Measurements from ENCODE around the gene ZBTB7C.

Gene ZBTB7C

DNA sequence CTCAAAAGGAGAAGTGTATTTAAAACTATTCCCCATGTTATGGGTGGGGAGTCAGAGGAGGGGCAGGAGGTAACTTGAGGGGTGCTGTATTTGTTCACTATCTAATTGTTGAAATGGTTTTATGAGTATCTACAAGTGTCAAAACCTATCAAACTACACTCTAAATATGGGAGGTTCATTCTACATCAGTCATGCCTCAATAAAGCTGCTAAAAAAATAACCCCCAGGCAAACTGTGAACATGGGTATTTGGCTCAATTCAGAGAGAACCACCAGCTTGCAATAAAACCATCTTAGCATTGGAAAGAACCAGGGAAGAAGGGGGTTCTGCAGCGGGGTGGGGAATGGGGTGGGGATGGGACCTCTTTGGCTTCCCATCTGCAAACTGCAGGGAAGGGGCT is 302.7 kb downstream of the ZBTB7C start:
- no peak for DNase-seq

GRCh38 chr18:48105317-48105716 is 303.9 kb downstream of the ZBTB7C start:
- DNase-seq = no peak

DNA sequence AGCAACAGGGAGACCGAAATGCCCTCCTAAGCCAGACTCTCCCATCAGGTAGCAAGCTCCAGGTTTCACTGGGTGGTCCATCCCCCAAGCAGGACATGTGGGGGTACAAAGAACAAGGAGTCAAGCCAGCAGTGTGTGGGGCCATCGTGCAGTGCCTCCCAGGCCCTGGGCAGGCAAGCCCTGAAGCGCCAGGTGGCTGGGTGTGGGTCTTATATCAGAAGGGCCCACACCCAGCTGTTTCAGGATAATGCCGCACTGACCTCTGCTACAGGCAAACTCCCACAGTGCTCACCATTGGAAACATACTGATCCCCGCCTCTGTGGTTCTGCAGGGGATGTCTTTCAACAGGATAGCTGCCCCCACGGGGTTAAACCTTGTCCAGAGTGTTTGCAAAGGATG is 304.5 kb downstream of the ZBTB7C start:
- DNase-seq = peak; percentile 25

DNA sequence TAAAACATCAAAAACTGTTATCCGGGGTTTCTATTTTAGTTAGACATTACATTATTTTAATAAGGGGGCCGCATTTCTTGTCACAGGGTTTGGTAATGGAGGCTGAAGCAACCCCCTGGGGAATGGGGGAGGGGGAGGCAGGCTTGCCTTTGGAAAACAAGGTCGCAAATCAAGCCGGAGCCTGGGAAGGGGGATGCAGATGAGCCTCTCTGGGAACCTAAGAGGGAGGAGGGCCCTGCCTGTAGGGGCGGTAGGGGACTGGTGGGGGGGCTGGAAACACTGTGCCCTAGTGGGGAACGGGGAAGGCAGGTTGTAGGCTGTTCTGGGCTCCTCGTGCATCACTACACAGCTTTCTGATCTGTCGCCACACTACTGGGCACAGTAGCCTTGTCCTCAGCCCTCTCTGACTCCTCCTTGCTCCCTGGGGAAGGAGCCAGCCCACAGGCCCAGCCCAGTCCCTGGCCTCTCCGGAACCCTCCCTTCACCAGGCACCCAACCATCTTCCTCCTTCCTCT is 308.5 kb downstream of the ZBTB7C start:
- no peak for DNase-seq

GRCh38 chr18:48100165-48100575 is 309.0 kb downstream of the ZBTB7C start:
- no peak for DNase-seq

DNA sequence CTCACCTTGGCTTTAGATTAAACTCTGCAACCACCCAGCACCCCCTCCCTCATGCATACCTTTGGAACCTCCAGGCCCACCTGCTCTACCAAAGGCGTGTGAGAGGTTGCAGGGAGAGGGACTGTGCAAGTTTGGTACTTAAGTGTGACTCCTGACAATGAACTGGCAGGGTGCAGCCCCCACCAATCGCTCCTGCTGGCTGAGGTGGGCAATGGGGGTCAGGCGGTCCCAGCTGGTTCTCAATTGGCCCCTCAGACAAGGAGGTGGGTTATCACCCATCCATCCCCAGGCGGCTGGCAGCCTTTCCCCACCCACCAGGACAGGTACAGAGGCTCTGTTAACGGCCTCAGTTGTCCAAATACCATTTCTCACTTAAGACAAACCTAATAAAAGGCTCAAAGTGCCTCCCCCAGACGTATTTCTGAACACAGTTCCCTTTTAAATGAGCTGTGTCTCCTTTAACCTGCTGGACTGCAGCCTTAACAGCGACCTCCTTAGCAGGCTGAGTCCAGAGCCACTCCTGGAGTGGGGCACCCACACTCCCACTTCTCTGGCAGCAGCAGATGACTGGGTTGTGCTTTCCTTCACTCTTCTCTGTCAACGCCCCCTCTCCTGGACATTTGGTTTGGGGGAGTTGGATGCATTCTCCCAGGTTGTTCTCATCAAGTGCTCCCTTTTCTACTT is 309.6 kb downstream of the ZBTB7C start:
- DNase-seq = no peak

DNA sequence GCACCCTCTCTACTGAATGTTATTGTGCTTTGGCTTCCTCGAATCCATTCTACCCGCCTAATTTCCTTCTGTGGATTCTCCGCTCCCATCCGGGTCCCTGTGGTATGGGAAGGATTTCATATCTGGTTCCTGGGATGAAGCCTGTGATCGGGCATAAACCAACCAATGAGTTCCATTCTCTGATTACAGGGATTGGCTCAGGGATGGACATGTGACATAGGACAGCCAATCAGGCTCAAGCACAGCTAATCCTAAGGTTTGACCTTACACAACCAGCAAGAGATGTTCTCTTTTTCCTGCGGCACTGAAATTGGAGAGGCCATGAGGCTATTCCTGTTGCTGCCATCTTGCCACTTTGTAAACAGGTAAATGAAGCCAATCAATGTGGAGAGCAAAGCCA is 310.6 kb downstream of the ZBTB7C start:
- DNase-seq = no peak

- DNase-seq = no peak
Measured at GRCh38 chr18:48098007-48098406, 311.2 kb downstream of the ZBTB7C start.

- no peak for DNase-seq
Measured at GRCh38 chr18:48095726-48096125, 313.5 kb downstream of the ZBTB7C start.

DNA sequence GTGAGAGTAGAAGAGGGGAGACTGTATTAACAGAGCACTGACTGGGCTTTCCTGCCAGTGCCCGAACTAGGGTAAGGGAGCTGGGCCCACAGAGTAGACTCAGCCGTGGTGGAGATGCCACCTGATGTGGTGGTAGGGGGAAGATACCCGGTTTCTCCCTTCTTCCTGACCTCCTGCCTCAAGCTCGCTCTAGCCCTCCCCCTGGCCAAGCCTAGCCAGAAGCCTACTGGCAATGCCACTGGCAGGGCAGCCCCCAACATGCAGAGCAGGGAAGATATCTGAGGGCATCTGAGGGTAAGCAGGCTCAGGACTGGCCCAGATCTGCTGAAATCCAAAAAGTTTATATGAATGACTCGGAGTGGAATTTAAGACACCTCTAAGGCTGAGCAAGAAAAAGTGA is 316.1 kb downstream of the ZBTB7C start:
- DNase-seq = no peak

GRCh38 chr18:48091869-48092497 is 317.2 kb downstream of the ZBTB7C start:
- no peak for DNase-seq

- DNase-seq = peak; percentile 47
Measured at GRCh38 chr18:48090702-48091101, 318.5 kb downstream of the ZBTB7C start.

- DNase-seq = no peak
Measured at GRCh38 chr18:48090021-48090420, 319.2 kb downstream of the ZBTB7C start.

- DNase-seq = no peak
Measured at GRCh38 chr18:48085781-48086487, 323.2 kb downstream of the ZBTB7C start.

DNA sequence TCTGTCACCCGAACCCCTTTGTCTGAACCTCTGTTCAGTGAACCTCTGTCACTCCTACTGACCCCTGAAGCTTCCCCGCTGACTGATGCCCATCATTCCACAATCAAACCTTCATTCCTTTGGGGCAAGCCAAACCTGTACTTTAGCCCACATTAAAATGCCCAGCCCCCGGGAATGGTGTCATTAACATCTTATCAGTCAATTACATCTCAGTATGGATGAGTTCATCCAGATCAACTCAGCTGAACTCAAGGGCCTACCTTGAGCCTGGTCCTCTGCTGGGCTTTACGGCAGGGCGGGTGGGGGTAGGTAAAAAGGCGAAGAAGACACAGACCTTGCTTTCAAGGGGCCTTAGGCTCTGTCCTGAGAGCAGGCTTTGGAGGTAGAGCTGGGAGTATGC is 324.3 kb downstream of the ZBTB7C start:
- no peak for DNase-seq

DNA sequence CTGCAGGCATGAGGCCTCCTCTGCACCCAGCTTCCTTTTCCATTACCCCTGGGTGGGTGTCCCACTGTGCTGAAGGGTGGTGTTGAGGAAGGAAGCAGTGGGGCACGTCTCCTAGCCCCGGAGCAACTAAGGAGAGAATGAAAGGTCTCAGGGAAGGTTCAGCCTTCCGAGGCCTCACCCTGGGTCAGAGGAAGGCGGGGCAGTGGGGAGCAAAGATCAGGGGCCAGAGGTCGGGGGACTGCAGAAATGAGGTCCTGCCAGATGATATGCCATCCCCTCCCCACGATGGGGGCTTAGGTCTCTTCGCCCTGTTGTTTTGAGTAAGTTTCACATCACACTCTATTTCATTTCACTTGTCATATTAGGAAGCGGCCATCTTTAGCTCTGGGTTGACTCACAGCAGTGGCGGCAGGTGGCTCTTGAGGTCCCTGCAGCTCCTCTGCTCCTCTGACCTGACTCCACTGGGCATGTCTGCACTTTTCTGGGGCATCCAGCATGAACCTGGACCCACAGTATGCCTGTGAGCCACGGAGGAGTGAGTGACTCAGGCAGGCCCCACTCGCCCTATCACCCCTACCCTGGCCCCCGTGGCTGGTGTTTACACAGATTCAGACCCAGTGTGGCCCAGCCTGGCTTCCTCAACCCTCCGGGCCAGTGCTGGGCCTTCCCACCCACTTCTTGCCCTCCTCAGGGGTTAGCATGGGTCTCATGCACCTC is 325.0 kb downstream of the ZBTB7C start:
- DNase-seq = no peak

DNA sequence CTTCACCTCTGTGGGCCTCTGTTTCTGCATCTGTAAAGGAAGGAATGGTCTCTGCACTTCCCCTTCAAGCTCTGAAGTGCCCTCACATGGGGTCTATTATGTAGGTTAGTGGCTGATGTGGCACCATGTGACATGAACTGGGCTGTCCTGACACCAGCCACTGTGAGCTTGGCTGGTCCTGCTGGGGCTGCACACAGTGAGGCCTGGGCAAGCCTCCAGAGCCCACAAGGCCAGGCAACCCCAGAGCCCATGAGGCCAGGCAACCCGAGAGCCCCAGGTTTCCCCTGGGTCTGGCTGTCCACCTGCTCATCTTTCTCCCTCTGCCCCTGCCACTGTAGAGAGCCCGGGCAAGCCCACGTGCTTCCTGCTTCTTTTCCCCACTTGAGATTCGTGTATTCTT is 328.6 kb downstream of the ZBTB7C start:
- DNase-seq = no peak

GRCh38 chr18:48079885-48080284 is 329.3 kb downstream of the ZBTB7C start:
- no peak for DNase-seq

DNA sequence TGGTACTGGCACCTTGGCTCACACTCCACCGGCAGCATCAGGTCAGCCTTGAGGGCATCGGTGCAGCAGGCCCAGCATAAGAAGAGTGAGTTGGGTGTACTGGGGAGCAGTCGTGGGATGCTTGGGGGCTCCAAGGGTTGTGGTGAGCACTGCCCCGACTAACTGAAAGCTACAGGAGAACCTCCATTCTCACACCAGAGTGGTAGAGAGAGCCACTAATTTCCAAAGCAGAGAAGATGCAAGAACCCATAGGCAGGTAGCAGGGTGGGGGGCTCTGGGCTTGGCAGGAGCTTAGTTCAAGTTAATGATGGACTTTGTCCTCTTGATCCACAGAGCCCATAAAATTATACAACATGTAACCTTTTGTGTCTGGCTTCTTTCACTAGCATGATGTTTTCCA is 330.7 kb downstream of the ZBTB7C start:
- DNase-seq = no peak

DNA sequence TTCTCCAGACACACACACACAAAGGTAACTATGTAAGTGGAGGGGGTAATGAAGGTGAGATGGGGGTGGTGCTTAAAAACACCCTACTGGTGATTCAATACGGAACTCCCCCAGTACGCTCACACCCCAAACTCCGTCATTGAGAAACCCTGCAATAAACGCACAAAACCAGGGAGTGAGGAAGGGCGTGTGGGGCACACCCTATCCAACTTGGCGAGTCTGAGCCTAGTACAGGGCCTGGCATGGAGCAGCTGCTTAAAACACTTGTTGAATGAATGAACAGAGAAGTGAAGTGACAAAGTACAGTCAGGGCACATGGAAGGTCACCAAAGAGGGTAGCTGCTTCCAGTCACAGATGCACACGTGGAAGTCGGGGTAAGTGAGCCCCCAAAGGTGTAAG is 331.9 kb downstream of the ZBTB7C start:
- DNase-seq = no peak

- no peak for DNase-seq
Measured at GRCh38 chr18:48076461-48076860, 332.7 kb downstream of the ZBTB7C start.

DNA sequence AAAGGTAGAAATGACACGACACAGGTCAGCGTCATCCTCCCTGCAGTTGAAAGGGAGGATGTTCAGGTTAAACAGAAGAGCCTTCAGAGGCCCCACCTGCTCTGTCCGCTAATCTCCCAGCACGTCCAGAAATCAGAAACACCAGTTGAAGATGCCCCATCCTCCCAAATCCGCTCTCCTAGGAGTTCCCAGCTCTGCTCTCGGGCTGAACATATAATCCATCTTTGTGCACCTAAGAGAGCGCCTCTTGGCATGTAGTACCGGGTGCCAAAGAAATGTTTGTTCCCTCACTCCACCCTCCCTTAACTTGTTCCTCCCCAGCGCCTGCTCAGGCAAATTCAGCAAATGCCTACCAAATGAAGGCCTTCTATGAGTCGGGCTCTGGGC is 333.5 kb downstream of the ZBTB7C start:
- no peak for DNase-seq

DNA sequence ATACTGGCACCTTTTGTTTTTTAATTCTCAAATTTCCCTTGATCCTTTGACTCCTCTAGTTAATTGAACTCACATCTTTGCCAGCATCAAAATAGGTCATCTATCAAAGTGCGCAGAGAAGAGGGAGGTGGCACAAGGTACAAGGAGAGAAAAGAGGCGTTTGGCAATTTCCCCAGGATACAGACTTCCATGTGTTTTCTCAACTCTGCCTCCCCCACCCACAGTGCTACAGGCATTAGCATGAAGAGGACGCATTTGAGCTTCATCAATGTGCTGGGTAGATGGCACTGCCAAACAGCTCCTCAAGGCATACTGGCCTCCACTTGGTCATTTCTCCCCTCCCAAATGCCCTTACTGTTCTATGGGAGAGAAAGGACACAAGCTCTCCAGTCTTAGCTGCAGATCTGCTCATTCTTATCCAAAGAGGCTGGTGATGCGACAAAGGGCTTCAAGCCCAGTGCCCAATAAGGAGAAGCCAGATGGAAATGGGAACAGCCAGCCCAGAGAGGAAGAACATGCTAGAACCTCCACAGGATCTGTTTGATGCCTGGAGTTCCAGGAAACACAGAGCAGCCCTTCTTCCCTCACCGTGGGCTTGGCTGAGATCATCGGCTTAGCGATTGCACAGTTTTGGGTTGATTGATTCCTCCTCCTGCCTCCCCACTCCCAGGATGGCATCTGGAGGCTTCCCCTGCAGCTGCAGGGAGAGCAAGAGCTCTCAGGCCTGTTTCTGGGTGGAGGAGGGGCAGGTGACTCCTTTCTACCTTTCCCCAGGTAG is 334.1 kb downstream of the ZBTB7C start:
- no peak for DNase-seq
